Type B pancreatic cell (in vitro differentiated cells): Measurements from ENCODE around the gene SPTSSB. TPM values are rescaled to one million over a fixed set of nuclear protein-coding genes. Genes with fewer than 3 reads are reported as not detected.

Experiments used
- DNase-seq: peaks from one replicate; pipeline ENCODE4 v3.0.0; 2021; ENCODE audit warnings: mixed read lengths; ENCODE audit not compliant: unreplicated experiment; ENCODE audit errors: extremely low spot score
- H3K27ac Mint-ChIP-seq: 2 replicates; pipeline ENCODE4 v1.8.0; 2021; ENCODE audit warnings: mild to moderate bottlenecking, mixed read lengths
- H3K27me3 Mint-ChIP-seq: 2 replicates; pipeline ENCODE4 v1.8.0; 2021; ENCODE audit warnings: mixed read lengths
- H3K36me3 Mint-ChIP-seq: 2 replicates; pipeline ENCODE4 v1.8.0; 2021; ENCODE audit warnings: mixed read lengths
- H3K4me1 Mint-ChIP-seq: one replicate; pipeline ENCODE4 v1.8.0; 2021; ENCODE audit warnings: mixed read lengths; ENCODE audit not compliant: unreplicated experiment
- H3K4me3 Mint-ChIP-seq: 2 replicates; pipeline ENCODE4 v1.8.0; 2021; ENCODE audit warnings: mild to moderate bottlenecking, mixed read lengths
- H3K9me3 Mint-ChIP-seq: 2 replicates; pipeline ENCODE4 v1.8.0; 2021; ENCODE audit warnings: mixed read lengths
- CTCF ChIP-seq: fragments of 200-600 bp; sonication (generic); conservative IDR thresholded peaks from 2 replicates; pipeline ENCODE4 v1.5.0; 2021; ENCODE audit warnings: antibody characterized with exemption, mild to moderate bottlenecking
- total RNA-seq: library from RNA; stranded (reverse); gene quantifications from 2 replicates; pipeline ENCODE4 v1.2.1, GENCODE V29; 2021; ENCODE audit warnings: low replicate concordance

Gene SPTSSB
- total RNA-seq, 1 donor from 2014 or later = 28.8 TPM

DNA sequence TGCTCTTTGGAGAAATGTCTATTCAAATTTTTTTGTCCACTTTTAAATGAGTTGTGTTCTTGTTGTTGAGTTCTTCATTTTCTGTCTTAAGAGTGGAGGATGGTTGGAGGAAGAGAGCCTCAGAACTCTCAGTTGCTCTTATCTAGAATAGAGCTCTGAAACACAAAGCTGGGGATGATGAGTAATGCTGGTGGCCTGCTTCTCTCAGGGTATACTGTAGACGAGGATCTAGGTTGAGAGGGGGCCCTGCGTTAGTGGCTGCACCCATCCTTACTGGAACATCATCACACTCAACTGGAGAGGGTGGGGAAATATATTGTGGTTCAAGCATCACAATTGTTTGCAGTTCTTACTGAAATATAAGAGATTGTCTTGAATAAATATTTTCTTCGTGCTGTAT lies 1.8 kb downstream of the SPTSSB start:
- Mint-ChIP-seq H3K36me3 (no peaks in the 10 kb centered on the region), H3K4me3 (peak overlapping the region; percentile 72), H3K9me3 (no peaks in the 10 kb centered on the region), H3K27ac (peak overlapping the region; percentile 13), H3K27me3 (peaks cover 32% of the 10 kb centered on the region), H3K4me1 (peaks cover 19% of the 10 kb centered on the region)
- TF ChIP-seq CTCF = no peak
- no peak for DNase-seq

DNA sequence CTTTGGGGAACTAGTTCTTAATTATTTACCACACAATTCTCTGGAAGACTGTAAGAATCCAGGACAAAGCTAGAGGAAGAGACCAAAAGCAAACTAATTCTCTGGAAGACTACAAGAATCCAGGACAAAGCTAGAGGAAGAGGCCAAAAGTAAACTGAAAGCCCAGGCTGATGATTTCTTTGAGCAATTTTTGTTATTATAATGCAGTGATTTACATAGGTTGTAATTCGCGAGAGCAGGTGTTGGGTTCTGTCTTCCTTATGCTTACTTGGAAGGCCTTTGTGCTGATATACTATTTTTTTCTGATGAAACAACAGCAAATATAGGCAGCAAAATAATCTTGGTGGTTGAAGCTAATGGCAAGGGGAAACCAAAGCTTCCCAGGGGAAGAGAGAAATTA lies 5.2 kb downstream of the SPTSSB start:
- Mint-ChIP-seq H3K27ac (no peak overlapping the region), H3K27me3 (peaks cover 8% of the 10 kb centered on the region)

GRCh38 chr3:161358488-161358887 lies 12.8 kb downstream of the SPTSSB start:
- Mint-ChIP-seq H3K27ac (peak overlapping the region; percentile 76), H3K9me3 (no peaks in the 10 kb centered on the region), H3K36me3 (peaks cover 4% of the 10 kb centered on the region), H3K27me3 (no peaks in the 10 kb centered on the region), H3K4me3 (peak overlapping the region; percentile 36), H3K4me1 (no peaks in the 10 kb centered on the region)
- DNase-seq = no peak
- TF ChIP-seq CTCF = no peak

More for the DNA sequence above, 5.2 kb downstream of the SPTSSB start:
- no peak for DNase-seq
- peaks cover 4% of the 10 kb centered on the region for H3K4me1 Mint-ChIP-seq
- TF ChIP-seq CTCF = no peak
- no peak overlapping the region for H3K4me3 Mint-ChIP-seq
- H3K9me3 Mint-ChIP-seq = no peaks in the 10 kb centered on the region
- no peaks in the 10 kb centered on the region for H3K36me3 Mint-ChIP-seq

GRCh38 chr3:161356287-161356686 lies 15.0 kb downstream of the SPTSSB start:
- H3K27me3 Mint-ChIP-seq = no peaks in the 10 kb centered on the region
- DNase-seq = no peak
- no peak overlapping the region for H3K27ac Mint-ChIP-seq
- peaks cover 4% of the 10 kb centered on the region for H3K36me3 Mint-ChIP-seq
- H3K9me3 Mint-ChIP-seq = no peaks in the 10 kb centered on the region
- H3K4me1 Mint-ChIP-seq = no peaks in the 10 kb centered on the region
- no peak for TF ChIP-seq CTCF
- no peak overlapping the region for H3K4me3 Mint-ChIP-seq

DNA sequence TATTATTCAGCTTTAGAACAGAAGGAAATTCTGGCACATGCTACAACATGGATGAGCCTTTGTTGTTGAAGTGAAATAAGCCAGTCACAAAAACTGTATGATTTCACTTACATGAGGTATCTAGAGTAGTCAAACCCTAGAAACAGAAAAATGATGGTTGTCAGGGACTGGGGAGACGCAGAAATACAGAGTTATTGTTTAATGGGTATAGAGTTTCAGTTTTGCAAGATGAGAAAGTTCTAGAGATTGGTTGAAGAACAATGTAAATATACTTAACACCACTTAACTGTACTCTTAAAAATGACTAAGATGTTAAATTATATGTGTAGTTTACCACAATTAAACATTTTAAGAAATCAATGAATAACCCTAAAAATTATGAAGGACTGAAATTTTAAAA lies 15.8 kb downstream of the SPTSSB start:
- Mint-ChIP-seq H3K4me3 (no peak overlapping the region), H3K9me3 (no peaks in the 10 kb centered on the region), H3K27me3 (no peaks in the 10 kb centered on the region), H3K36me3 (peaks cover 4% of the 10 kb centered on the region), H3K4me1 (no peaks in the 10 kb centered on the region), H3K27ac (no peak overlapping the region)
- DNase-seq = no peak
- no peak for TF ChIP-seq CTCF

GRCh38 chr3:161354554-161354953 lies 16.8 kb downstream of the SPTSSB start:
- Mint-ChIP-seq H3K36me3 (peaks cover 4% of the 10 kb centered on the region), H3K4me3 (no peak overlapping the region), H3K4me1 (peaks cover 6% of the 10 kb centered on the region), H3K27ac (no peak overlapping the region), H3K27me3 (no peaks in the 10 kb centered on the region), H3K9me3 (no peaks in the 10 kb centered on the region)
- no peak for TF ChIP-seq CTCF
- no peak for DNase-seq
